Endothelial cell of umbilical vein (primary cell): ENCODE results near the gene PEDS1. TPM values are rescaled to one million over a fixed set of nuclear protein-coding genes. Genes with fewer than 3 reads are reported as not detected.

Experiments
- BruUV-seq: library from RNA; stranded (reverse); fragments of 400-500 nt; replicated peaks from 2 replicates; lab custom pipeline; 2021; lab: Mats Ljungman, UMichigan
- CTCF ChIA-PET: fragments of 300-600, 350-600 bp; sonication (Branson Sonifier 250); formaldehyde crosslinking; loops from one replicate; lab custom pipeline; 2021; ENCODE audit warnings: antibody characterized with exemption, inconsistent platforms; lab: Charles Lee
- POLR2A ChIA-PET: fragments of 300-600, 350-600 bp; sonication (Branson Sonifier 250); formaldehyde crosslinking; loops from one replicate; lab custom pipeline; 2021; ENCODE audit warnings: antibody characterized with exemption, inconsistent platforms; lab: Charles Lee
- DNase-seq: peaks from one replicate; pipeline ENCODE4 v3.0.0-alpha.2; 2011; ENCODE audit warnings: low read depth, low spot score
- FAIRE-seq: peaks from 2 replicates; lab custom pipeline; 2011; peaks lifted over from hg19 to GRCh38; lab: Jason Lieb, UNC
- H2AFZ ChIP-seq: 2 replicates; pipeline ENCODE4 v1.6.0; 2012; ENCODE audit warnings: low read depth, low read length, control low read depth, inconsistent platforms
- H3K27ac ChIP-seq: 2 replicates; pipeline ENCODE4 v1.5.1; 2011; ENCODE audit warnings: low read depth, mild to moderate bottlenecking, control low read depth, low read length, moderate library complexity; ENCODE audit not compliant: insufficient read depth
- H3K27me3 ChIP-seq, 2 experiments: 2 replicates each; pipeline versions ENCODE4 v1.6.0 to v1.6.1; 2011; ENCODE audit warnings: low read length in 2 of 2, mixed read lengths in 1 of 2; ENCODE audit not compliant: control insufficient read depth in 2 of 2, insufficient read depth in 2 of 2
- H3K36me3 ChIP-seq, 2 experiments: 2 replicates in 1 of 2; 3 replicates in 1 of 2; pipeline ENCODE4 v1.5.1; 2011; ENCODE audit warnings: low read length in 2 of 2, mild to moderate bottlenecking in 1 of 2, moderate library complexity in 1 of 2; ENCODE audit not compliant: control insufficient read depth in 2 of 2, insufficient read depth in 2 of 2; ENCODE audit errors: extremely low read depth in 1 of 2
- H3K4me1 ChIP-seq: 3 replicates; pipeline ENCODE4 v1.5.1; 2011; ENCODE audit warnings: mild to moderate bottlenecking, low read length; ENCODE audit not compliant: control insufficient read depth, insufficient read depth; ENCODE audit errors: extremely low read depth
- H3K4me2 ChIP-seq: 2 replicates; pipeline ENCODE4 v1.6.1; 2011; ENCODE audit warnings: low read length, control low read depth, mixed read lengths; ENCODE audit not compliant: insufficient read depth
- H3K4me3 ChIP-seq, 3 experiments: fragments of 200-600 bp in 1 of 3; sonication (generic), shearing (Covaris generic) in 1 of 3; replicated peaks in 1 of 3; 2 replicates each; pipeline ENCODE4 v1.5.1; 2011 to 2016; ENCODE audit warnings: control low read depth in 3 of 3, low read length in 3 of 3, mild to moderate bottlenecking in 2 of 3, inconsistent platforms in 1 of 3, low read depth in 1 of 3, moderate library complexity in 1 of 3; ENCODE audit not compliant: insufficient read depth in 1 of 3
- H3K79me2 ChIP-seq: 2 replicates; pipeline ENCODE4 v1.6.0; 2012; ENCODE audit warnings: low read length, inconsistent platforms; ENCODE audit not compliant: control insufficient read depth, insufficient read depth
- H3K9ac ChIP-seq: replicated peaks from 2 replicates; pipeline ENCODE3; 2011; ENCODE audit warnings: low read length, control low read depth; ENCODE audit not compliant: insufficient read depth; ENCODE audit errors: extremely low read depth
- H3K9me1 ChIP-seq: replicated peaks from 3 replicates; pipeline ENCODE4 v1.6.0; 2011; ENCODE audit warnings: mild to moderate bottlenecking, low read length; ENCODE audit not compliant: control insufficient read depth, insufficient read depth; ENCODE audit errors: extremely low read depth
- H3K9me3 ChIP-seq: replicated peaks from 2 replicates; pipeline ENCODE4 v1.5.1; 2012; ENCODE audit warnings: low read length, inconsistent platforms; ENCODE audit not compliant: control insufficient read depth, insufficient read depth
- H4K20me1 ChIP-seq: replicated peaks from 2 replicates; pipeline ENCODE3; 2011; ENCODE audit warnings: mild to moderate bottlenecking, low read length; ENCODE audit not compliant: control insufficient read depth, insufficient read depth; ENCODE audit errors: extremely low read depth
- EZH2 ChIP-seq: IDR thresholded peaks from 2 replicates; pipeline ENCODE4 v1.6.1; 2012; ENCODE audit warnings: borderline replicate concordance, low read depth, mild to moderate bottlenecking, moderate library complexity, low read length, inconsistent platforms; ENCODE audit not compliant: severe bottlenecking
- FOS ChIP-seq: IDR thresholded peaks from 2 replicates; pipeline ENCODE4 v1.6.1; 2011; ENCODE audit warnings: mild to moderate bottlenecking, low read length, moderate library complexity, borderline replicate concordance; ENCODE audit not compliant: insufficient read depth
- GATA2 ChIP-seq: IDR thresholded peaks from 2 replicates; pipeline ENCODE4 v1.7.0; 2011; ENCODE audit warnings: low read depth, mild to moderate bottlenecking, moderate library complexity, mixed read lengths, low read length; ENCODE audit not compliant: insufficient read length, insufficient read depth
- JUN ChIP-seq: IDR thresholded peaks from 2 replicates; pipeline ENCODE4 v1.6.1; 2011; ENCODE audit warnings: borderline replicate concordance, low read depth; ENCODE audit not compliant: insufficient read length, insufficient read depth
- MYC ChIP-seq: IDR thresholded peaks from one replicate; pipeline ENCODE4 v1.6.1; 2011; ENCODE audit warnings: mild to moderate bottlenecking, low read depth, low read length
- POLR2A ChIP-seq: IDR thresholded peaks from 2 replicates; pipeline ENCODE4 v1.6.1; 2012; ENCODE audit warnings: low read depth, mild to moderate bottlenecking, control low read depth, low read length
- POLR2AphosphoS5 ChIP-seq: IDR thresholded peaks from 2 replicates; pipeline ENCODE4 v1.6.1; 2012; ENCODE audit warnings: low read depth, mild to moderate bottlenecking, control low read depth, low read length, moderate library complexity; ENCODE audit not compliant: insufficient read depth
- dilution Hi-C: fragments of 300-500 bp; cut with MboI; formaldehyde crosslinking; loops from one replicate; pipeline ENCODE4 v1.15.0; 2019; ENCODE audit warnings: low sequenced_read_pairs; ENCODE audit not compliant: extremely low pct_ligation_motif_present
- intact Hi-C: fragments of 100-400 bp; cut with micrococcal nuclease; formaldehyde crosslinking; loops from one replicate; pipeline ENCODE4 v1.10.0; 2022
- polyA plus RNA-seq, 4 experiments: library from polyadenylated mRNA; depleted of rRNA in 3 of 4; stranded (reverse) in 3 of 4; unstranded in 1 of 4; fragments of >200 nt; gene quantifications; 2 replicates each; pipeline versions ENCODE4 v1.2.1 to v1.2.3, GENCODE V29; 2011 to 2012; ENCODE audit warnings: missing spikeins in 1 of 4
- total RNA-seq: library from RNA; stranded (reverse); gene quantifications from 2 replicates; pipeline ENCODE4 v1.2.3, GENCODE V29; 2021
- TF ChIP-seq, protein P1 (sequence below): IDR thresholded peaks from 2 replicates; pipeline ENCODE4 v1.6.1; 2011; ENCODE audit not compliant: insufficient read depth, insufficient read length
- TF ChIP-seq, protein P2 (sequence below), 2 donors: IDR thresholded peaks; 1 replicate in 1 of 2; 2 replicates in 1 of 2; pipeline ENCODE4 v1.5.1; 2011; ENCODE audit warnings: low read length in 2 of 2, mild to moderate bottlenecking in 2 of 2, moderate library complexity in 2 of 2, control low read depth in 1 of 2, inconsistent platforms in 1 of 2, low read depth in 1 of 2; ENCODE audit not compliant: insufficient read depth in 1 of 2; ENCODE audit errors: extremely low read depth in 1 of 2

Gene PEDS1
- total and polyA plus RNA-seq, 2 donors (not counting 3 experiments of a cell fraction or from before 2014, with no cell fraction given): 62.7 to 131 TPM

DNA sequence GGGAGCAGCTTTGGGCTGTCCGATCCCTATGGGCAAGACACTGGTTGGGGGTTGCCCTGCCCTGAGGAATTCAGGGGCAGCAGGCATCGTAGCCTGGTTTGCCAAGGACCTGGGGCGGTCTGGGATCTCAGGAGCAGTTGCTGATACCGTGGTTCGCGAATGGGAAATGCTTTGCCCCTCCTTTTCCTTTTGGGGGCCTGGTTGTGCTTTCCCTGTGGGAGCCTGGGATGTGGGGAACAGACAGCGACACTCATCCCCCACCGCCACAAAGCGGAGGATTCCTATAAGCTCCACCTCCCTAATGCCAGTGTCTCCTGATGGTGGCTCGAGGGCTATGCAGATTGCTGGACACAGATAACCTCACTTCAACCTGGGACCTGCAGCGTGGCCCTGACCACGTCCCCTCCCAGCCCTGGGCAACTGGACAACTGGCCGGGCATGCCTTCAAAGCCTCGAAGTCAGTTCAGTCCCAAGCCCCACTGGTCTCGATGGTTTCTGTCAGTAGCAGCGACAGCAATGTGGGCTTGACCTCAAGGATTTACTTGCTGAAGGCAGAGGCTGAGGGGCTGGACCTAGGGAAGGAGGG lies 40.4 kb upstream of the PEDS1 start:
- Histone ChIP-seq H3K9ac (no peak overlapping the region), H3K4me1 (peaks cover 12% of the 10 kb centered on the region), H3K4me3 (no peak overlapping the region), H2AFZ (no peak overlapping the region), H3K79me2 (peaks cover 11% of the 10 kb centered on the region), H3K9me3 (no peaks in the 10 kb centered on the region), H3K36me3 (no peaks in the 10 kb centered on the region), H3K27ac (no peak overlapping the region), H4K20me1 (no peaks in the 10 kb centered on the region), H3K9me1 (no peaks in the 10 kb centered on the region), H3K27me3 (no peaks in the 10 kb centered on the region), H3K4me2 (no peak overlapping the region)
- ChIA-PET POLR2A (no interaction called here), CTCF (no interaction called here)
- intact Hi-C loops: loop anchor here (2.0 kb wide), 1 partner anchor 115 kb away; no protein-coding TSS in a partner anchor
- no TSS peak for BruUV-seq
- dilution Hi-C loops: no loop called here
- no peak for TF ChIP-seq POLR2A
- no peak for TF ChIP-seq POLR2AphosphoS5
- TF ChIP-seq, protein P1, sequence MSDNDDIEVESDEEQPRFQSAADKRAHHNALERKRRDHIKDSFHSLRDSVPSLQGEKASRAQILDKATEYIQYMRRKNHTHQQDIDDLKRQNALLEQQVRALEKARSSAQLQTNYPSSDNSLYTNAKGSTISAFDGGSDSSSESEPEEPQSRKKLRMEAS: no peak
- no peak for TF ChIP-seq GATA2
- no peak for TF ChIP-seq JUN
- no peak for FAIRE-seq
- DNase-seq: no peak

DNA sequence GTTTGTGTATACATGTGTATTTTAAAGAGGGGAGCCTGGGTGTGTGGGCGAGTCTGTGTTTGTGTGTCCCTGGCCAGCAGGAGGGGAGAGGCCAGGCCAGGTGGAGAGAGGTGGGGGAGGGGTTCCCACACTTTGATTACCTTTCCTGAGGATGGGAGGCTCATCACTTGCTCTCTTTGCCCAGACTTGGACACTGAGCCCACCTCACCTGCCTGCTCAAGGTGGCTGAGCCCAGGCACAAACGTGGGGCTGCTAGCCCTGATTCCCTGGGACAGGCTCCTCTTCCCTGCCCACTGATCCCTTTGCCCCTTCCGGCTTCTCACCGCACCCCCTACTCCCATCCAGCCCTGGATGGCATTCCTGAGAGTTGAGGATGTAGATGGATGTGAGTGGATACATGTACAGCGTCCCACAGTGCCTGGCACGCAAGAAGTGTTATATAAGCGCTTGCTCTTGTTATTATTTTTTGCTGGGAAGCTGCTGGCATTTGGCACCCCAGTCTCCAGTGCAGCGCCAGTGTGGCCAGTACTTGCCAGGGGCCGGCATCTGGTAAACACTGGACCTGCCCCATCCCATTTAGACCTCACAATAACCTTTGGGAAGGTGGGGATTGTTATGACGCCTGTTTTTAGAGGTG lies 39.8 kb upstream of the PEDS1 start:
- Histone ChIP-seq H3K4me3 (peak overlapping the region in 2 of 3 experiments; percentile 60 to 73), H3K9me3 (no peaks in the 10 kb centered on the region), H3K9ac (peak overlapping the region; percentile 82), H3K27ac (peak overlapping the region; percentile 64), H3K9me1 (no peaks in the 10 kb centered on the region), H2AFZ (no peak overlapping the region), H3K79me2 (peaks cover 11% of the 10 kb centered on the region), H3K27me3 (no peaks in the 10 kb centered on the region), H4K20me1 (no peaks in the 10 kb centered on the region), H3K36me3 (no peaks in the 10 kb centered on the region), H3K4me2 (peak overlapping the region; percentile 80), H3K4me1 (peaks cover 12% of the 10 kb centered on the region)
- FAIRE-seq (no peak), DNase-seq (no peak)
- BruUV-seq: no TSS peak
- dilution Hi-C loops: no loop called here
- ChIA-PET CTCF (no interaction called here), POLR2A (no interaction called here)
- TF ChIP-seq GATA2 (no peak), POLR2A (no peak), JUN (no peak), POLR2AphosphoS5 (no peak), EZH2 (no peak), MYC (no peak), FOS (no peak)
- TF ChIP-seq, protein P1: no peak
- TF ChIP-seq, protein P2, sequence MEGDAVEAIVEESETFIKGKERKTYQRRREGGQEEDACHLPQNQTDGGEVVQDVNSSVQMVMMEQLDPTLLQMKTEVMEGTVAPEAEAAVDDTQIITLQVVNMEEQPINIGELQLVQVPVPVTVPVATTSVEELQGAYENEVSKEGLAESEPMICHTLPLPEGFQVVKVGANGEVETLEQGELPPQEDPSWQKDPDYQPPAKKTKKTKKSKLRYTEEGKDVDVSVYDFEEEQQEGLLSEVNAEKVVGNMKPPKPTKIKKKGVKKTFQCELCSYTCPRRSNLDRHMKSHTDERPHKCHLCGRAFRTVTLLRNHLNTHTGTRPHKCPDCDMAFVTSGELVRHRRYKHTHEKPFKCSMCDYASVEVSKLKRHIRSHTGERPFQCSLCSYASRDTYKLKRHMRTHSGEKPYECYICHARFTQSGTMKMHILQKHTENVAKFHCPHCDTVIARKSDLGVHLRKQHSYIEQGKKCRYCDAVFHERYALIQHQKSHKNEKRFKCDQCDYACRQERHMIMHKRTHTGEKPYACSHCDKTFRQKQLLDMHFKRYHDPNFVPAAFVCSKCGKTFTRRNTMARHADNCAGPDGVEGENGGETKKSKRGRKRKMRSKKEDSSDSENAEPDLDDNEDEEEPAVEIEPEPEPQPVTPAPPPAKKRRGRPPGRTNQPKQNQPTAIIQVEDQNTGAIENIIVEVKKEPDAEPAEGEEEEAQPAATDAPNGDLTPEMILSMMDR (IDR thresholded peaks at IDR 0.05; ENCODE audit: extremely low read depth in 1 of 2, insufficient read depth in 1 of 2, low read depth in 1 of 2, low read length in 2 of 2): no peak
- intact Hi-C loops: loop anchor here (2.0 kb wide), 1 partner anchor 115 kb away; no protein-coding TSS in a partner anchor
